SKM-1 (cell line): Measurements from ENCODE around the gene EIF4EBP3.
"Not testable (repeated sequence)": the region's sequence is repeated elsewhere in the genome, so short reads cannot be mapped to it uniquely, and the experiment has no call there.

Experiments used
- DNase-seq: peaks from one replicate; lab custom pipeline; 2025; ENCODE audit not compliant: unreplicated experiment; lab: John Stamatoyannopoulos, UW

Gene EIF4EBP3

GRCh38 chr5:140575309-140575708 lies 27.8 kb downstream of the EIF4EBP3 start:
- no peak for DNase-seq

GRCh38 chr5:140576776-140577201 lies 29.3 kb downstream of the EIF4EBP3 start:
- DNase-seq = no peak

GRCh38 chr5:140579188-140579747 lies 31.8 kb downstream of the EIF4EBP3 start:
- DNase-seq = not testable (repeated sequence)

- DNase-seq = no peak
Observed at GRCh38 chr5:140587495-140587894, 40.0 kb downstream of the EIF4EBP3 start.

DNA sequence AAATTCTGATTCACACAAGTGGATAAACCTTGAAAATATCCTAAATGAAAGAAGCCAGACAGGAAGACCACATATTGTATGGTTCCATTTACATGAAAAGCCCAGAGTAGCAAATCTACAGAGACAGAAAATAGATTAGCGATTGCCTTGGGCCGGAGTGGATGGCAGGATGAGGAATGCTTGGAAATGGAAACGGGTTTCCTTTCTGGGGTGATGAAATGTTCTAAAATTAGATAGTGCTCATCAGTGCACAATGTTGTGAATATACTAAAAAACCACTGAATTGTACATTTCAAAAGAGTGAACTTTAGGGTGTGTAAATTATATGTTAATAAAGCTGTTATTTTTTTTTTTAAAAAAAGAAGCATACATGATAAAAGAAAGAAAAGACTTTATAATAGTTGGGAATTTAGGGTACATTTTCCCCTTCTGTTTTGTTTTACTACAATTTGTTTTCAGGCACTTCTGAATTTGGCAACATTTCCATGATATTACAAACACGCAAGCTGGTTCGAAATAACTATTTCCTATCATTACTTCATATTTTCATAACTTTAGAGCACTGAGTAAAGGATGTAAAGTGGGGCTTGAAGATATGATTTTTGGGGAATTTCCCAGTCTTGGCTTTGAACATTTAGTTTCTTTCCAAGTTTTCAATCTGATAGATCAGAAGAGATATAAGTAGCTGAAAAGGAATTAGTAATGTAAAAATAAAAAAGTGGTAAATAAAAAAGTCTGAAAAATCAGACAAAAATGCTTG lies 41.0 kb downstream of the EIF4EBP3 start:
- DNase-seq = no peak

DNA sequence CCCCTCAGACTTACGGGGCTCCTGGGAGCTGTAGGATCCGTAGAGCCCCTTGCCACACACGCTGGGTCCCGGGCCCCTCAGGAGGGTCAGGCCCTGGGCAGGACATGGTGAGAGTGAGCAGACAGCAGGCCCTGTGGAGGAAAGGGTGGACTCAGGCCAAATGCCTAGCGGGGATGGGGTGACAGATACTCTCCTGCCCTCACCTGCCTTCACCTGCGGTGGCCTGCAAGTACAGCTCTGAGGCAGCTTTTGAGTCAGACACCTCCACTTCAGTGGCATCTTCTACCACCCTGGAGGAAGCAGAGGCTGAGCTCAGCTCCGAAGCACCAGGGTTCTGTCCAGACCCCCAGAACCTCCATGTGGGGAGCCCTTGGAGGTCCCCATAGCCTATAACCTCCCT lies 43.4 kb downstream of the EIF4EBP3 start:
- no peak for DNase-seq

DNA sequence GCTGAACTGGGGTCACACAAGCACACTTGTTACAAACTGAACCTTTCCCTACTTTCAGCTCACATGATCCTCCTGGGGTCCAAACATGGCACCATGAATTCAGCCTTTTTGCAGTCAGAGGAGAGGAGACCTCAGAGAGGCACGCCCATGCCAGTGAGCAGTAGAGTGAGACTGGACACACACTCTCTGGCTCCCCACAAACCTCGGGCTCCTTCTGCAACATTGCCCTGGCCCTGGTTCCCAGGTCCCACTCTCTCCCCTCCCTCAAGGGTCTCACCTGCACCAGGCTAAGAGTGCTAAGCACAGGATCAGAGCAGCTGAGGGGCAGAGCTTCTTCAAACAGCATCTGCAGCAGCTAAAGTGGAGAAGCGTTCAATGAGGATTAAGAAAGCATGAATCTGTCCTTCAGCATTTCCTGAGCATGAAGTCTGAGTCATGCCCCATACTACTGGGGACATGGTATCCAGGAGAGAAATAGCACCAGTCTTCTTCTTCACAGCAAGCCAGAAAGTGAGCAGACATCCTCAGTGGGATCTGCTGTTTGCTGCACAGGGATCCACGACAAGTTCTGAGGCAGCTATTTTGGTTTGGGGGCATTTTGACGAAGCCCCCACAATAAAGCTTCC lies 44.4 kb downstream of the EIF4EBP3 start:
- DNase-seq = no peak

DNA sequence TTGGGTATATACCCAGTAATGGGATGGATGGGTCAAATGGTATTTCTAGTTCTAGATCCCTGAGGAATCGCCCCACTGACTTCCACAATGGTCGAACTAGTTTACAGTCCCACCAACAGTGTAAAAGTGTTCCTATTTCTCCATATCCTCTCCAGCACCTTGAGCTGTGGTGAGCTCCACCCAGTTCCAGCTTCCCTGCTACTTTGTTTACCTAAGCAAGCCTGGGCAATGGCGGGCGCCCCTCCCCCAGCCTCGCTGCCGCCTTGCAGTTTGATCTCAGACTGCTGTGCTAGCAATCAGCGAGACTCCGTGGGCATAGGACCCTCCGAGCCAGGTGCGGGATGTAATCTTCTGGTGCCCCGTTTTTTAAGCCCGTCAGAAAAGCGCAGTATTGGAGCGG lies 45.6 kb downstream of the EIF4EBP3 start:
- not testable (repeated sequence) for DNase-seq

DNA sequence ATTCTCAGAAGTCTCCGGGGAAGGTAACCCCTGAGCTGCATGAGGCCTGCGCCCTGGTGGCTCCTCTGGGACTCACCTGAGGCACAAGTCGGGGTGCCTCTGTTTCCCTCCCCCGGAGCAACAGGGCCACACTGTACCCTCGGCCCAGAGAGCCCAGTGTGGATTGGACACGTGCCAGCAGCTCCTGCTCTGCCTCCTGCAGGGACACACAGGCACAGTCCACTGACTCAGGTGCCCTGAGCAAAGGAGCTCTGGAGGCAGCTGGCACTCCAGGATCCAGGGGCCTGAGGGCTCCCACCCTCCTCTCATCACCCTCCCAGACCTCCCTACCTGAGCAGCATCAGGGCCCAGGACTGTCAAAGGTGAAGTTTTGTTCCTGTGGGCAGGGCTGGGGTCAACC lies 46.7 kb downstream of the EIF4EBP3 start:
- no peak for DNase-seq

- peak; percentile 74 for DNase-seq
Observed at GRCh38 chr5:140595538-140596300, 48.3 kb downstream of the EIF4EBP3 start.

GRCh38 chr5:140596321-140596741 lies 48.9 kb downstream of the EIF4EBP3 start:
- DNase-seq = no peak

GRCh38 chr5:140598836-140599235 lies 51.4 kb downstream of the EIF4EBP3 start:
- no peak for DNase-seq
